ENCODE data around the gene ZFP36L1.

DNA sequence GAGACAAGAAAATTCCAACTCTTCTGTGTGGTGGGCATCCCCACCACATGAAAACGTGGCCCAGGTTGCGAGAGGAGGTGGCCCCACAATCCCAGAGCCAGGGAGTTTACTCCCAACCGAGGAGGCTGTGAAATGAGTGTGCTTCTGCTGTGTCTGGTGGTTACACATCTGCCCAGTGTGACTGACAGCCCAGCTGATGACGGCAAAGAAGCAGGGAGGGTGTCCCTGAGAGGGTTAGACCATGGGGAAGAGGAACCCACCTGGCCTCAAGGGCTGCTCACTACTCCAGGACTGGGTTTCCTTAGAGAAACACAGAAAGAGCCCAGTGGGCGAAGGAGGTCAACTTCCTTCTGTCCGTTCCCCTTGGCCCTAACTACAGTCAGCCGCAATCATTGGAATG is 24.6 kb downstream of the ZFP36L1 start:
- TF ChIP-seq SPI1 (IDR thresholded peaks at IDR 0.05; ENCODE audit: low read depth, low read length) = no peak
- TF ChIP-seq POLR2AphosphoS5 (IDR thresholded peaks at IDR 0.05; ENCODE audit: low read depth, low read length) = no peak
- no peak for TF ChIP-seq POLR2A (IDR thresholded peaks at IDR 0.05; ENCODE audit: low read depth, low read length)
- no peak for TF ChIP-seq TAF1 (IDR thresholded peaks at IDR 0.05; ENCODE audit: low read depth, low read length)
- no peak for TF ChIP-seq PAX5 (IDR thresholded peaks at IDR 0.05; ENCODE audit: insufficient read depth, low read length, severe bottlenecking)
